Loucy (cell line): ENCODE data around the gene PRLR.

Experiments
- H2AFZ ChIP-seq: fragments of 200-600 bp; sonication (generic); 2 replicates; pipeline ENCODE4 v1.6.0; 2016; ENCODE audit warnings: antibody characterized with exemption, mild to moderate bottlenecking, low read length, moderate library complexity
- H3F3A ChIP-seq: fragments of 200-600 bp; 2 replicates; pipeline ENCODE4 v1.6.0; 2016; ENCODE audit warnings: antibody characterized with exemption, low read depth, mild to moderate bottlenecking
- H3K27me3 ChIP-seq: fragments of 200-600 bp; sonication (generic); 2 replicates; pipeline ENCODE4 v1.6.1; 2014; ENCODE audit warnings: low read length, mild to moderate bottlenecking; ENCODE audit not compliant: insufficient read depth, poor library complexity, severe bottlenecking
- H3K36me3 ChIP-seq: fragments of 200-600 bp; sonication (generic); 2 replicates; pipeline ENCODE4 v1.6.1; 2016; ENCODE audit warnings: low read length; ENCODE audit not compliant: insufficient read depth
- H3K4me1 ChIP-seq: fragments of 200-600 bp; sonication (generic); 2 replicates; pipeline ENCODE4 v1.5.1; 2014; ENCODE audit warnings: low read length, mild to moderate bottlenecking; ENCODE audit not compliant: insufficient read depth, poor library complexity, severe bottlenecking
- H3K4me2 ChIP-seq: fragments of 200-600 bp; sonication (generic); 2 replicates; pipeline ENCODE4 v1.6.0; 2014; ENCODE audit warnings: antibody characterized with exemption, low read length, low read depth, mild to moderate bottlenecking; ENCODE audit not compliant: poor library complexity, severe bottlenecking
- H3K4me3 ChIP-seq: fragments of 200-600 bp; sonication (generic); 2 replicates; pipeline ENCODE4 v1.5.1; 2014; ENCODE audit warnings: low read length, mild to moderate bottlenecking, mixed read lengths; ENCODE audit not compliant: poor library complexity, severe bottlenecking
- H3K79me2 ChIP-seq: fragments of 200-600 bp; sonication (generic); 2 replicates; pipeline ENCODE4 v1.6.1; 2014; ENCODE audit warnings: low read length; ENCODE audit not compliant: insufficient read depth
- H3K9ac ChIP-seq: fragments of 200-600 bp; sonication (generic); 2 replicates; pipeline ENCODE4 v1.6.0; 2014; ENCODE audit warnings: mild to moderate bottlenecking, low read depth, low read length, moderate library complexity; ENCODE audit not compliant: poor library complexity, severe bottlenecking
- H3K9me2 ChIP-seq: fragments of 200-600 bp; sonication (generic); replicated peaks from 2 replicates; pipeline ENCODE4 v1.6.1; 2016; ENCODE audit warnings: low read depth, low read length, mixed read lengths
- H3K9me3 ChIP-seq: fragments of 200-600 bp; sonication (generic); 2 replicates; pipeline ENCODE4 v1.6.1; 2014; ENCODE audit warnings: mild to moderate bottlenecking, antibody characterized with exemption, low read length, low read depth; ENCODE audit not compliant: insufficient read depth
- H4K20me1 ChIP-seq: fragments of 200-600 bp; sonication (generic); 2 replicates; pipeline ENCODE4 v1.6.0; 2014; ENCODE audit warnings: antibody characterized with exemption, low read length, mild to moderate bottlenecking; ENCODE audit not compliant: insufficient read depth, poor library complexity, severe bottlenecking
- EZH2phosphoT487 ChIP-seq: fragments of 200-600 bp; IDR thresholded peaks from 2 replicates; pipeline ENCODE4 v1.6.1; 2018; ENCODE audit warnings: antibody characterized with exemption, mild to moderate bottlenecking, moderate library complexity, borderline replicate concordance
- TF ChIP-seq, protein P1 (sequence below): fragments of 200-600 bp; sonication (generic); conservative IDR thresholded peaks from 2 replicates; pipeline ENCODE4 v1.5.1; 2014; ENCODE audit warnings: mild to moderate bottlenecking, antibody characterized with exemption, low read length

Gene PRLR

DNA sequence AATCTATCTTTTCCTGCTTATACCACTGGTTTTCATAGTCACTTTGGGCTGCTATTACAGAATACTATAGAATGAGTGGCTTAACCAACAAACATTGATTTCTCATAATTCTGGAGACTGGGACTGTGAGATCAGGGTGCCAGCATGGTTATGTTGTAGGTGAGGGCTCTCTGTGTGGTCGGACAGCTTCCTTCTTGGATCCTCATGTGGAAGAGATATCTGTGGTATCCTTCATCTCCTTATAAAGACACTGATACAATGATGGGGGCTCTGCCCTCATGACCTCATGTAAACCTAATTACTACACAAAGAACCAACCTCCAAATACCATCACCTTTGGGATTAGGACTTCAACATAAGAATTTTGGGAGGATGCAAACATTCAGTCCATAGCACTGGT is 13.9 kb upstream of the PRLR start:
- H3K79me2 ChIP-seq = no peaks in the 10 kb centered on the region
- no peaks in the 10 kb centered on the region for H3K36me3 ChIP-seq
- peaks cover 3% of the 10 kb centered on the region for H3K4me1 ChIP-seq
- H3K27me3 ChIP-seq = no peaks in the 10 kb centered on the region
- no peaks in the 10 kb centered on the region for H3K9me3 ChIP-seq
- no peaks in the 10 kb centered on the region for H3K9me2 ChIP-seq
- no peaks in the 10 kb centered on the region for H3F3A ChIP-seq
- no peak overlapping the region for H2AFZ ChIP-seq
- H3K4me3 ChIP-seq = no peak overlapping the region
- no peak overlapping the region for H3K4me2 ChIP-seq
- no peaks in the 10 kb centered on the region for H4K20me1 ChIP-seq
- TF ChIP-seq, protein P1, sequence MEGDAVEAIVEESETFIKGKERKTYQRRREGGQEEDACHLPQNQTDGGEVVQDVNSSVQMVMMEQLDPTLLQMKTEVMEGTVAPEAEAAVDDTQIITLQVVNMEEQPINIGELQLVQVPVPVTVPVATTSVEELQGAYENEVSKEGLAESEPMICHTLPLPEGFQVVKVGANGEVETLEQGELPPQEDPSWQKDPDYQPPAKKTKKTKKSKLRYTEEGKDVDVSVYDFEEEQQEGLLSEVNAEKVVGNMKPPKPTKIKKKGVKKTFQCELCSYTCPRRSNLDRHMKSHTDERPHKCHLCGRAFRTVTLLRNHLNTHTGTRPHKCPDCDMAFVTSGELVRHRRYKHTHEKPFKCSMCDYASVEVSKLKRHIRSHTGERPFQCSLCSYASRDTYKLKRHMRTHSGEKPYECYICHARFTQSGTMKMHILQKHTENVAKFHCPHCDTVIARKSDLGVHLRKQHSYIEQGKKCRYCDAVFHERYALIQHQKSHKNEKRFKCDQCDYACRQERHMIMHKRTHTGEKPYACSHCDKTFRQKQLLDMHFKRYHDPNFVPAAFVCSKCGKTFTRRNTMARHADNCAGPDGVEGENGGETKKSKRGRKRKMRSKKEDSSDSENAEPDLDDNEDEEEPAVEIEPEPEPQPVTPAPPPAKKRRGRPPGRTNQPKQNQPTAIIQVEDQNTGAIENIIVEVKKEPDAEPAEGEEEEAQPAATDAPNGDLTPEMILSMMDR = no peak
- TF ChIP-seq EZH2phosphoT487 = no peak
- no peak overlapping the region for H3K9ac ChIP-seq

GRCh38 chr5:35242702-35243258 is 12.5 kb upstream of the PRLR start:
- H3F3A ChIP-seq = no peaks in the 10 kb centered on the region
- H3K4me1 ChIP-seq = peaks cover 3% of the 10 kb centered on the region
- H3K79me2 ChIP-seq = no peaks in the 10 kb centered on the region
- H3K36me3 ChIP-seq = no peaks in the 10 kb centered on the region
- no peaks in the 10 kb centered on the region for H3K9me2 ChIP-seq
- no peak overlapping the region for H3K4me2 ChIP-seq
- H4K20me1 ChIP-seq = no peaks in the 10 kb centered on the region
- no peak overlapping the region for H2AFZ ChIP-seq
- no peaks in the 10 kb centered on the region for H3K9me3 ChIP-seq
- no peak overlapping the region for H3K4me3 ChIP-seq
- no peak overlapping the region for H3K9ac ChIP-seq
- TF ChIP-seq, protein P1 = no peak
- TF ChIP-seq EZH2phosphoT487 = no peak
- H3K27me3 ChIP-seq = no peaks in the 10 kb centered on the region

DNA sequence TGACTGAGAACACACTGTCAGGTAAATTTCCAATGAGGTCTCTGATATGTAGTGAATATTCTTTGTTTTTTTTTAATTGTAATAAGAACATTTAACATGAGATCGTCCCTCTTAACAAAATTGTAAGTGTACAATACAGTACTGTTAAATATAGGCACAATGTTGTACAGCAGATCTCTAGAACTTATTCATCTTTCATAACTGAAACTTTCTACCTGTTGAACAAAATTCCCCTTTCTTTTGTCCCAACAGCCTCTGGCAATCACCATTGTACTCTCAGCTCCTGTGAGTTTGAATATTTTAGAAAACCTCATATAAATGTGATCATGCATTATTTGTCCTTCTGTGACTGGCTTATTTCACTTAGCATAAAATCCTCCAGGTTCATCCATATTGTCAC is 10.6 kb upstream of the PRLR start:
- no peak overlapping the region for H3K4me2 ChIP-seq

More for the DNA sequence above, 10.6 kb upstream of the PRLR start:
- Histone ChIP-seq H2AFZ (no peak overlapping the region), H3K27me3 (no peaks in the 10 kb centered on the region), H3K9ac (no peak overlapping the region), H3K4me1 (no peaks in the 10 kb centered on the region), H3K4me3 (no peak overlapping the region), H3K9me3 (no peaks in the 10 kb centered on the region), H3K79me2 (no peaks in the 10 kb centered on the region), H4K20me1 (no peaks in the 10 kb centered on the region), H3F3A (no peaks in the 10 kb centered on the region), H3K9me2 (no peaks in the 10 kb centered on the region), H3K36me3 (no peaks in the 10 kb centered on the region)
- TF ChIP-seq, protein P1 = no peak
